Heart left ventricle (tissue), 16 donors: ENCODE results near the gene OLFML2B. TPM values are rescaled to one million over a fixed set of nuclear protein-coding genes. Genes with fewer than 3 reads are reported as not detected.
"Not testable (repeated sequence)": the region's sequence is repeated elsewhere in the genome, so short reads cannot be mapped to it uniquely, and the experiment has no call there.

ENCODE experiments used
- ATAC-seq, 4 donors: fragments of 200-7000 bp; cut with Tn5 transposase; one replicate each; pipeline ENCODE4 v1.9.1; 2020 to 2022; ENCODE audit warnings: moderate library complexity in 4 of 4, mild to moderate bottlenecking in 3 of 4, moderate number of reproducible peaks in 1 of 4
- DNase-seq, 5 donors: peaks; one replicate each; pipeline ENCODE4 v3.0.0-alpha.2; 2020
- H3K27ac ChIP-seq, 12 donors: fragments of 200-600 bp; sonication (generic) in 4 of 12; one replicate each; pipeline versions ENCODE4 v1.5.0 to v1.8.0; 2016 to 2022; ENCODE audit warnings: mild to moderate bottlenecking in 2 of 12
- H3K27me3 ChIP-seq, 9 donors: fragments of 200-600 bp; sonication (generic) in 2 of 9; one replicate each; pipeline versions ENCODE4 v1.5.1 to v1.8.0; 2016 to 2022; ENCODE audit warnings: mild to moderate bottlenecking in 3 of 9
- H3K36me3 ChIP-seq, 9 donors: fragments of 200-600 bp; sonication (generic) in 2 of 9; one replicate each; pipeline versions ENCODE4 v1.5.0 to v1.8.0; 2018 to 2022; ENCODE audit warnings: mild to moderate bottlenecking in 2 of 9
- H3K4me1 ChIP-seq, 12 donors: fragments of 200-600 bp; sonication (generic) in 4 of 12; one replicate each; pipeline versions ENCODE4 v1.5.0 to v1.8.0; 2016 to 2022; ENCODE audit warnings: mild to moderate bottlenecking in 3 of 12
- H3K4me3 ChIP-seq, 12 donors: fragments of 200-600 bp; sonication (generic) in 4 of 12; one replicate each; pipeline versions ENCODE4 v1.5.0 to v1.8.0; 2017 to 2022; ENCODE audit warnings: mild to moderate bottlenecking in 9 of 12, moderate library complexity in 4 of 12
- H3K9me3 ChIP-seq, 12 donors: fragments of 200-600 bp; sonication (generic) in 4 of 12; one replicate each; pipeline versions ENCODE4 v1.5.0 to v1.8.0; 2016 to 2022; ENCODE audit warnings: mild to moderate bottlenecking in 1 of 12
- POLR2A ChIP-seq, 2 donors: fragments of 450-650 bp; IDR thresholded peaks; one replicate each; pipeline ENCODE4 v1.6.1; 2017; ENCODE audit warnings: antibody characterized with exemption in 2 of 2, mild to moderate bottlenecking in 2 of 2, moderate library complexity in 2 of 2
- WGBS, 4 donors: extraction: QIAGEN DNeasy Blood & Tissue Kit in 2 of 4; methylation state at CpG; one replicate each; pipeline versions ENCODE4 v1.1.5 to v1.1.7; 2013 to 2018; 5-methylcytosine and 5-hydroxymethylcytosine counted together
- intact Hi-C, 10 donors: fragments of 100-400 bp; cut with DNase I; formaldehyde crosslinking; loops; one replicate each; pipeline versions ENCODE4 v1.11.1 to v1.14.2; 2022
- polyA plus RNA-seq, 2 donors: library from polyadenylated mRNA; stranded (reverse); fragments of 200-250 nt; gene quantifications; one replicate each; pipeline ENCODE4 v1.2.3, GENCODE V29; 2013
- total RNA-seq, 9 donors: library from RNA; depleted of rRNA in 2 of 9; stranded (reverse); fragments of >200 nt in 2 of 9; fragmentation: NEBNext Ultra II Directional in 3 of 9; extraction: Animal tissue kit (Norgen Biotek cat#: 25700) in 3 of 9; gene quantifications; one replicate each; pipeline versions ENCODE4 v1.1.0 to v1.2.4, GENCODE V29; 2016 to 2023
- TF ChIP-seq, protein P1 (sequence below), 12 donors: fragments of 200-600 bp; sonication (generic) in 4 of 12; IDR thresholded peaks; one replicate each; pipeline versions ENCODE4 v1.5.0 to v1.8.0; 2018 to 2022; ENCODE audit warnings: antibody characterized with exemption in 12 of 12, mild to moderate bottlenecking in 5 of 12
- donor health status: ischemic (EF 13 %, LVEDD 7.1; RV severe dilation, severe dysfunction).
- donor health status: healthy with polysubstance abuse.
- donor health status: DM: no; HTN: yes; CAD: no.
- donor health status: DM: no; HTN: no; CAD: no.
- donor health status: ischemic (EF 25% LVEDD 6.9; RV normal size, moderate dysfunction).
- donor health status: ischemic (EF 25% LVEDD 5.7; RV mildly dilated, moderate dysfunction).
- donor health status: healthy.
- donor health status: DM: yes; HTN: yes; CAD: no.
- donor health status: ischemic (EF 35%, LVEDD 5.7; RV mildly dilated, moderate dysfunction).
- donor health status: nonischemic (EF 11% LVEDD 7.7; RV severe dilation, severe dysfunction).
- donor health status: DM: yes; HTN: yes; CAD: no.
- donor health status: PGD.
- donor health status: ischemic (EF 29% LVEDD 5.4; RV normal size, mild dysfunction).
- donor health status: nonischemic (EF 23%, LVEDD 6.1; RV moderate dilation, normal function).

OLFML2B gene
- total and polyA plus RNA-seq, 11 donors: 0.75 to 39.2 (median 2.8) TPM

- Histone ChIP-seq H3K27me3 (peaks cover 0 to 9% (median 0%) of the 10 kb centered on the region in 9 donors), H3K4me1 (peaks cover 0 to 54% (median 31%) of the 10 kb centered on the region in 12 donors), H3K9me3 (no peaks in the 10 kb centered on the region), H3K36me3 (peaks cover 0 to 19% (median 0%) of the 10 kb centered on the region in 9 donors), H3K27ac (peak overlapping the region in 3 of 12 donors; percentile 12 to 22 (median 14)), H3K4me3 (no peak overlapping the region)
- ATAC-seq (peak in 1 of 4 donors; percentile 3), DNase-seq (no peak)
- intact Hi-C loops: no loop called here
- WGBS, 4 donors: 49 to 71% (median 61%) methylated on average over 3 of the region's 3 CpGs
- no peak for TF ChIP-seq POLR2A (IDR thresholded peaks at IDR 0.05)
- TF ChIP-seq, protein P1, sequence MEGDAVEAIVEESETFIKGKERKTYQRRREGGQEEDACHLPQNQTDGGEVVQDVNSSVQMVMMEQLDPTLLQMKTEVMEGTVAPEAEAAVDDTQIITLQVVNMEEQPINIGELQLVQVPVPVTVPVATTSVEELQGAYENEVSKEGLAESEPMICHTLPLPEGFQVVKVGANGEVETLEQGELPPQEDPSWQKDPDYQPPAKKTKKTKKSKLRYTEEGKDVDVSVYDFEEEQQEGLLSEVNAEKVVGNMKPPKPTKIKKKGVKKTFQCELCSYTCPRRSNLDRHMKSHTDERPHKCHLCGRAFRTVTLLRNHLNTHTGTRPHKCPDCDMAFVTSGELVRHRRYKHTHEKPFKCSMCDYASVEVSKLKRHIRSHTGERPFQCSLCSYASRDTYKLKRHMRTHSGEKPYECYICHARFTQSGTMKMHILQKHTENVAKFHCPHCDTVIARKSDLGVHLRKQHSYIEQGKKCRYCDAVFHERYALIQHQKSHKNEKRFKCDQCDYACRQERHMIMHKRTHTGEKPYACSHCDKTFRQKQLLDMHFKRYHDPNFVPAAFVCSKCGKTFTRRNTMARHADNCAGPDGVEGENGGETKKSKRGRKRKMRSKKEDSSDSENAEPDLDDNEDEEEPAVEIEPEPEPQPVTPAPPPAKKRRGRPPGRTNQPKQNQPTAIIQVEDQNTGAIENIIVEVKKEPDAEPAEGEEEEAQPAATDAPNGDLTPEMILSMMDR (IDR thresholded peaks at IDR 0.05): no peak
Observed at GRCh38 chr1:162019446-162019845, 4.2 kb downstream of the OLFML2B start.

DNA sequence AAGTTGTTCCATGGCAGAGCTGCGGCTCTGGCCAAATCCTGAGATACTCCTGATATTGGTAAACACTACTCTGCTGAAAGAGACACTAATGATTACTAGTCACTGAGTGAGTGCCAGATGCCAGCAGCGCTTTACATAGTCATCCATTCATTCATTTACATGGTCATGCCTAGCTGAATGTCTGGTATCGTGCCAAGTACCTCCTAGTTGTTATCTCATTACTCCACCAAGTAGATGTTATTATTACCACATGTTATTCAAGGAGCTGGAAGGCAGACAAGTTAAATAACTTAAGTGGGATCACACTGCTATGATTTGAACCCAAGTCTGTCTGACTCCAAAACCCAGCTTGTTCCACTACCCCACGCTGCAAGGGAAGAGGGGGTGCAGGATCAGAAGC, 4.7 kb downstream of the OLFML2B start:
- peaks cover 0 to 50% (median 28%) of the 10 kb centered on the region in 12 donors for H3K4me1 ChIP-seq
- ATAC-seq (peak in 3 of 4 donors; percentile 16 to 24 (median 19)), DNase-seq (no peak)
- TF ChIP-seq, protein P1 (IDR thresholded peaks at IDR 0.05): no peak
- TF ChIP-seq POLR2A (IDR thresholded peaks at IDR 0.05): no peak
- H3K36me3 ChIP-seq: peaks cover 0 to 24% (median 0%) of the 10 kb centered on the region in 9 donors
- peaks cover 0 to 9% (median 0%) of the 10 kb centered on the region in 9 donors for H3K27me3 ChIP-seq
- intact Hi-C loops: no loop called here
- no peaks in the 10 kb centered on the region for H3K9me3 ChIP-seq
- H3K27ac ChIP-seq: peak overlapping the region in 4 of 12 donors; percentile 12 to 28 (median 24)
- no peak overlapping the region for H3K4me3 ChIP-seq
- WGBS, 4 donors: 46 to 61% (median 60%) methylated on average over 4 of the region's 4 CpGs

DNA sequence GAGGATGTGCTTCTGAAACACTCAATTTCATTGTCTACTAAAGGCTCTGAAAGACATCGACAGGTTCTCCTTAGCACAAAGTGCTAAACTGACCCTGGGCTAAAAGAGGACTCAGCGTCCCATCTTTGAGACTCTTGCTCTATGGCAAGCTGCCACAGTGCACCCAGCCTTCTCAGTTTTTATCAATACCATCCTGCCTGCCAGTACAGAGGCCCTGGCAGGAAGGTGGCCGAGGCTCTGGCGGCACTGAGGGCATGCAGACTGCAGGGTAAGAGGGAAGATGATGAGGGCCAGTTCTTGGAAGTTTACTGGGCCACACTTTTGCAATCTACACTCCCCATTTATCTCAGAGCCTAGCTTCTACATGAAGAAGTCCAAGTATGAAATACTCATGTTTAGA, 5.3 kb downstream of the OLFML2B start:
- intact Hi-C loops: no loop called here
- H3K4me1 ChIP-seq: peaks cover 0 to 48% (median 25%) of the 10 kb centered on the region in 12 donors
- H3K4me3 ChIP-seq: no peak overlapping the region
- H3K27me3 ChIP-seq: peaks cover 0 to 7% (median 0%) of the 10 kb centered on the region in 9 donors
- peaks cover 0 to 25% (median 0%) of the 10 kb centered on the region in 9 donors for H3K36me3 ChIP-seq
- WGBS, 4 donors: 41 to 64% (median 49%) methylated on average over 4 of the region's 4 CpGs
- ATAC-seq (peak; percentile 47 to 80 (median 64)), DNase-seq (peak in 2 of 5 donors; percentile 16 to 47)
- H3K9me3 ChIP-seq: peaks cover 0 to 2% (median 0%) of the 10 kb centered on the region in 12 donors
- TF ChIP-seq, protein P1 (IDR thresholded peaks at IDR 0.05): no peak
- TF ChIP-seq POLR2A (IDR thresholded peaks at IDR 0.05): no peak
- peak overlapping the region in 3 of 12 donors; percentile 12 to 28 (median 25) for H3K27ac ChIP-seq

GRCh38 chr1:162017791-162018190, 5.9 kb downstream of the OLFML2B start:
- Histone ChIP-seq H3K36me3 (peaks cover 0 to 25% (median 0%) of the 10 kb centered on the region in 9 donors), H3K4me1 (peaks cover 0 to 43% (median 24%) of the 10 kb centered on the region in 12 donors)
- ATAC-seq, intact Hi-C loops, H3K4me3 ChIP-seq, DNase-seq, H3K27ac ChIP-seq, H3K9me3 ChIP-seq, H3K27me3 ChIP-seq: not testable (repeated sequence)

GRCh38 chr1:162016631-162017030, 7.0 kb downstream of the OLFML2B start:
- Histone ChIP-seq H3K9me3 (peaks cover 0 to 6% (median 0%) of the 10 kb centered on the region in 12 donors), H3K27me3 (no peaks in the 10 kb centered on the region), H3K36me3 (peaks cover 0 to 25% (median 0%) of the 10 kb centered on the region in 9 donors), H3K4me1 (peaks cover 0 to 44% (median 31%) of the 10 kb centered on the region in 12 donors), H3K27ac (no peak overlapping the region), H3K4me3 (no peak overlapping the region)
- DNase-seq (no peak), ATAC-seq (no peak)
- intact Hi-C loops: no loop called here
- 87 to 94% (median 88%) methylated on average over 2 of the region's 2 CpGs for WGBS, 4 donors
- TF ChIP-seq, protein P1 (IDR thresholded peaks at IDR 0.05): no peak
- no peak for TF ChIP-seq POLR2A (IDR thresholded peaks at IDR 0.05)
